GM23248 (cell line): ENCODE results near the gene ULK4.

Source experiments
- EZH2 ChIP-seq: fragments of 200-600 bp; sonication (generic); IDR thresholded peaks from 2 replicates; pipeline ENCODE4 v1.6.1; 2018; ENCODE audit warnings: antibody characterized with exemption, mild to moderate bottlenecking; ENCODE audit not compliant: insufficient read depth, poor library complexity, severe bottlenecking
- EZH2phosphoT487 ChIP-seq: fragments of 200-600 bp; sonication (generic); IDR thresholded peaks from 2 replicates; pipeline ENCODE4 v1.6.1; 2018; ENCODE audit warnings: antibody characterized with exemption, moderate library complexity, mild to moderate bottlenecking, low read depth; ENCODE audit not compliant: insufficient read depth

- TF ChIP-seq EZH2 (no peak), EZH2phosphoT487 (no peak)
These were observed 309.4 kb downstream of the ULK4 start for GRCh38 chr3:41652506-41652905.
